BLaER1 treated with 17β-estradiol and CSF1 and Interleukin-3, amounts not matched to agents 10 nM and 100 nM (cell line): ENCODE results near the gene C12orf76.
"Not testable (repeated sequence)": the region's sequence is repeated elsewhere in the genome, so short reads cannot be mapped to it uniquely, and the experiment has no call there.

Experiments used
- H3K27ac ChIP-seq, 11 experiments: shearing (Covaris generic); formaldehyde crosslinking; 2 replicates each; pipeline ENCODE4 v1.8.1; 2022
- H3K27me3 ChIP-seq, 11 experiments: shearing (Covaris generic); formaldehyde crosslinking; 2 replicates each; pipeline ENCODE4 v1.8.1; 2022
- H3K36me3 ChIP-seq, 11 experiments: shearing (Covaris generic); formaldehyde crosslinking; 2 replicates each; pipeline ENCODE4 v1.8.1; 2022
- H3K4me1 ChIP-seq, 10 experiments: shearing (Covaris generic); formaldehyde crosslinking; 2 replicates each; pipeline ENCODE4 v1.8.1; 2022
- H3K4me2 ChIP-seq, 11 experiments: shearing (Covaris generic); formaldehyde crosslinking; 2 replicates each; pipeline ENCODE4 v1.8.1; 2022
- H3K4me3 ChIP-seq, 10 experiments: shearing (Covaris generic); formaldehyde crosslinking; 2 replicates each; pipeline ENCODE4 v1.8.1; 2022
- H3K9ac ChIP-seq, 11 experiments: shearing (Covaris generic); formaldehyde crosslinking; 2 replicates each; pipeline ENCODE4 v1.8.1; 2022
- H3K9me3 ChIP-seq, 11 experiments: shearing (Covaris generic); formaldehyde crosslinking; replicated peaks in 1 of 11; 2 replicates each; pipeline ENCODE4 v1.8.1; 2022
- H4K20me1 ChIP-seq, 11 experiments: shearing (Covaris generic); formaldehyde crosslinking; 2 replicates each; pipeline ENCODE4 v1.8.1; 2022
- Cebpa-rat ChIP-seq, 11 experiments: shearing (Covaris generic); IDR thresholded peaks; 2 replicates each; pipeline ENCODE4 v1.8.1; 2022

Gene C12orf76, protein sequence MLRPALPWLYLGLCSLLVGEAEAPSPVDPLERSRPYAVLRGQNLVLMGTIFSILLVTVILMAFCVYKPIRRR

DNA sequence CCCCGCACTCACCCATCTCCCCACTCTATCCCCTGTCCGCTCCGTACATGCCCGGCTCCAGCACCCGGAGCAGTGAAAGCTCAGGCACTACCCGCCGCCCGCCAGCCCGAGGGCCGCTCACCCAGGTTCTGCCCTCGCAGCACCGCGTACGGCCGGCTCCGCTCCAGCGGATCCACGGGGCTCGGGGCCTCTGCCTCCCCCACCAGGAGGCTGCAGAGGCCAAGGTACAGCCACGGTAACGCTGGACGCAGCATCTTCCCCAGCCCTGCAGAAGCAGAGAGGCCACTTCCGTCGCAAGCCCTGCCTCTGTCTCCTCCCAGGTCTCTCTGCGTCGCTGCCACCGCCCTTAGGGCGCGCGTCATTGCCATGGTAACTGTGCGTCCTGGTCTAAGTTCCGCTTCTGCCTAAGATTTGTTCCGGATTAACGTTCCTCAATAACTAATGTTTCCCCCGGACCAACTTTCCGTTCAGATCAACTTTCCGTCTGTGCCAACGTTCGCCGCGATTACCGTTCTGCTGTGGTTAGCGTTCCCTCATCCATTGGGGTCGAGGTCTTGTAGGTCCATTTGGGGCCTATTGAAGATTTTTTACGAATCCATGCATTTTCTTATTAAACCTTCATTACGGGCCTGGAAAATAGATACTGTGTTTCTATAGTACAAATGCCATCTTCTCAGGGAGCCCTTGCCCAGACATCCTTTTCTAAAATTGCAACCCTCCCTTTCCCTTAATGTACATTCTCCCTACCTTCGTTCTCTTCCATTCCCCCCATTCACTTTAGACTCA is at the start of gene C12orf76:
Gene C12orf76 (minus strand): TSS at position 281 of the 786 bp plus-strand sequence. CDS start 27 bp downstream, at position 254.
- H3K27ac ChIP-seq: peak within 1 kb of the TSS; percentile 71 to 89 (median 77)
- peak within 1 kb of the TSS; percentile 76 to 88 (median 83) for H3K9ac ChIP-seq
- peaks cover 0 to 5% (median 0%) of the 10 kb centered on the region in 11 experiments; a peak in 2 of 22 replicates for H4K20me1 ChIP-seq
- H3K4me1 ChIP-seq: peaks cover 29 to 52% (median 35%) of the 10 kb centered on the region in 10 experiments
- no peaks in the 10 kb centered on the region for H3K9me3 ChIP-seq
- H3K36me3 ChIP-seq: peaks cover 0 to 20% (median 6%) of the 10 kb centered on the region in 11 experiments; a peak in 10 of 22 replicates
- H3K4me3 ChIP-seq: peak within 1 kb of the TSS; percentile 78 to 97 (median 84)
- H3K4me2 ChIP-seq: peak within 1 kb of the TSS; percentile 72 to 99 (median 92)
- TF ChIP-seq Cebpa-rat (IDR thresholded peaks at IDR 0.05): no peak
- H3K27me3 ChIP-seq: no peaks in the 10 kb centered on the region

DNA sequence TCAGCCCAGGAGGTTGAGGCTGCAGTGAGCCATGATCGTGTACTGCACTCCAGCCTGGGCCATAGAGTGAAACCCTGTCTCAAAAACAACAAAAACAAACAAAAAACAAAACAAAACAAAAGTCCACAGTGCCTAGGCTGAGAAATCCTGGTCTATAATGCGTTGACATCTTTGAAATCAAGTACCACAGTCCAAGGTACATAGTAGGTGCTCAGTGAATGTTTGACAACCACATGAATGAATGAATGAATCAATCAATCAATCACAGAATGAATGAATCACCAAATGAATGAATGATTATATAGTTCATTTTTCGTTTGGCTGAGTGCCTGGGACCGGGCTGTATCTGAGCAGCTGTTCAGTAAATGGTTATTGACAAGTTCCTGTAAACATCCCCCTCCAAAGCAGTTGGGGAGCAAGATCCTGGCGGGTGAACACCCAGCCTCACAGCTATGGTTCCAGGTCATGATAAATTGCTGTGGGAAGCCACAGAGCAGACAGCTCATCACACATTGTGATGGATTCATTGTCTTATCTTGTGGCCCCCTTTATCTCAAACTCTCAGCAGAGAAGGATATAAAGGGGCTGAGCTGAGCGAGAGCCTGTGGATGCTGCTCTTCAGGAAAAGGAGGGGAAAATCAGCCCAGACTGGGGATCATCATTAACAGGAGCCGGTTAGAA is 45.4 kb upstream of the C12orf76 start:
- Histone ChIP-seq H3K9me3 (no peaks in the 10 kb centered on the region), H3K9ac (no peak overlapping the region), H3K4me2 (no peak overlapping the region), H3K4me3 (no peak overlapping the region), H4K20me1 (no peaks in the 10 kb centered on the region), H3K27ac (no peak overlapping the region), H3K4me1 (peaks cover 4 to 29% (median 9%) of the 10 kb centered on the region in 10 experiments; a peak in 18 of 20 replicates), H3K36me3 (no peaks in the 10 kb centered on the region), H3K27me3 (no peaks in the 10 kb centered on the region)
- no peak for TF ChIP-seq Cebpa-rat (IDR thresholded peaks at IDR 0.05)

DNA sequence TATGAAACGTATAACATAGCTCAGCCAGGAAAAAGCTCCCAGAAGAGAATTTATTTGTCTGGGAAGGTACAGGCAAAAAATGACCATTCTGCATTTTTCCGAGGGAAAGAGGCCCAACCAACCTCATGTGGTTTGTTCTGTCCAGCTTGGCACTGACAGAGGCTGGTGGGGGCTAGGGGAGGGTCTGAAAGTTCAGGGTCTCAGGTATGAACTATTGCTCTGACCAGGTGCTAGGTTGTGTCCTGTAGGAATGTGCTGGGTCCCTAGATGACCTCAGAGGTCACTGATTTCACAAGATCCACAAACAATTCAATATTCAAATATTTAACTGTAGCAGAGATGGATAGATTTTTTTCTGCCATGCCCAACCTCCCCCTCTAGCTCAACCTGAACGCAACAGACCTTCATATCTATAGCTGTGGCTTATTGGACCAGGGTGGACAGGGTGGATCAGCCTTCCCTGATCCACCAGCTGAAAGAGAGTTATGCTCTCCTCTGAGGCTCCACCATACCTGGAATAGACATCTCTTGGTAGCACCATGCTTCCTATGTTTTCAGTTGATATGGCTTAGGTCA is 42.9 kb upstream of the C12orf76 start:
- Histone ChIP-seq H4K20me1 (no peaks in the 10 kb centered on the region), H3K4me2 (peak overlapping the region in 3 of 11 experiments; percentile 8 to 89 (median 13); a peak in 1 of 22 replicates), H3K4me3 (no peak overlapping the region), H3K9me3 (no peaks in the 10 kb centered on the region), H3K27ac (no peak overlapping the region), H3K9ac (no peak overlapping the region), H3K4me1 (peaks cover 17 to 53% (median 27%) of the 10 kb centered on the region in 10 experiments), H3K36me3 (no peaks in the 10 kb centered on the region), H3K27me3 (no peaks in the 10 kb centered on the region)
- no peak for TF ChIP-seq Cebpa-rat (IDR thresholded peaks at IDR 0.05)

DNA sequence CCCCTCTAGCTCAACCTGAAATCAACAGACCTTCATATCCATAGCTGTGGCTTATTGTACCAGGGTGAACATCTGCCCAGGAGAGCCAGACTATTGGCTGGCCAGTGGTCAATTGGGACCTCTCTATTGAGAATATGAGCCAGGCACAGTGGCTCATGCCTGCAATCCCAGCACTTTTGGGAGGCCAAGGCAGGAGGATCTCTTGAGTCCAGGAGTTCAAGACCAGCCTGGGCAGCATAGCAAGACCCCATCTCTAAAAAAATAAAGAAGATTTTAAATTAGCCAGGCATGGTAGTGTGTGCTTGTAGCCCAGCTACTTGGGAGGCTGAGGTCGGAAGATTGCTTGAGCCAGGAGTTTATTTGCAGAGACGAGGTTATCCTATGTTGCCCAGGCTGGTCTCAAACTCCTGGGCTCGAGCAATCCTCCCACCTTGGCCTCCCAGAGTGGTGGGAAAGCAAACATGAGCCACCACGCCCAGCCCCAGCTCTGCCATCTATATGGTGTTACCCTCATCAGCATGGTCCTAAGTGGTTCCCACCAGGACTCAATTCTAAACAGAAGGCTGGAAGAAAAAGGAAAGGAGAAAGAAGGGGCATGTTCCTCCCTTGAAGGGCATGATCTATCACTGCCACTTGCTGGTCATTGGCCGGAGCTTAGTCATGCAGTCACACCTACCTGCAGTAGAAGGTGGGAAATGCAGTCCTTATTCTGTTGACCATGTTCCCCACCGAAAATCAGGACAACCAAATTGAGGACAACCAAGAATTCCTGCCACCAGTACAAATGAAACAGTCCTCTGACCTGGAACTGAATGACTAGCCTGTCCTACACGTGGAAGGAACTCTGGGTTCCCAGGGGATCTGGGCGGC is 42.2 kb upstream of the C12orf76 start:
- TF ChIP-seq Cebpa-rat (IDR thresholded peaks at IDR 0.05): no peak
- Histone ChIP-seq H3K4me2 (peak overlapping the region in 4 of 11 experiments; percentile 8 to 90 (median 51); a peak in 4 of 22 replicates), H3K4me3 (no peak overlapping the region), H4K20me1 (no peaks in the 10 kb centered on the region), H3K9ac (no peak overlapping the region), H3K4me1 (peaks cover 17 to 59% (median 27%) of the 10 kb centered on the region in 10 experiments), H3K9me3 (no peaks in the 10 kb centered on the region), H3K27ac (no peak overlapping the region; a peak in 1 of 22 replicates), H3K36me3 (no peaks in the 10 kb centered on the region), H3K27me3 (no peaks in the 10 kb centered on the region)

DNA sequence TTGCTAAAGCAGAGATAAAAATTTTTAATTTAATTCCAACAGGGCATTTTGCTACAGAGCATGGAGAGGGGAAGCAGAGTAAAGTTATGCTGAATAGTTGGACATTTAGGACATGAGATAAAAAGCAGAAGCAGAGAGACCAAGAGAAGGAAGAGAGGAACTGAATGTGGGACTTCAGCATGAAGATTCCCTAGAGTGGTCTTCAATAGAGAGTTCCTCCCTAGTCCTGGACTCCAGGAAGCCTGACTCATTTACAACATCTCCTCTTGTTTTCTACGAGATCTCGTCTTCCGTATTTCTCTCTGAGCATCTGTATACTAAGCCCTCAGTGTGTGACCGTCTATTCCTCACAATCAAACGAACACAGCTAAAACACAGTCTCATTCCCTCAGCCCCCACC is 40.6 kb upstream of the C12orf76 start:
- Histone ChIP-seq H3K4me3 (no peak overlapping the region), H3K4me2 (peak overlapping the region in 10 of 11 experiments; percentile 10 to 90 (median 68); a peak in 16 of 22 replicates), H3K9me3 (no peaks in the 10 kb centered on the region), H3K9ac (peak overlapping the region in 5 of 11 experiments; percentile 16 to 58 (median 48); a peak in 8 of 22 replicates), H3K27me3 (no peaks in the 10 kb centered on the region), H4K20me1 (no peaks in the 10 kb centered on the region), H3K27ac (peak overlapping the region in 8 of 11 experiments; percentile 19 to 71 (median 58); a peak in 14 of 22 replicates), H3K36me3 (no peaks in the 10 kb centered on the region), H3K4me1 (peaks cover 17 to 59% (median 27%) of the 10 kb centered on the region in 10 experiments)
- no peak for TF ChIP-seq Cebpa-rat (IDR thresholded peaks at IDR 0.05)

DNA sequence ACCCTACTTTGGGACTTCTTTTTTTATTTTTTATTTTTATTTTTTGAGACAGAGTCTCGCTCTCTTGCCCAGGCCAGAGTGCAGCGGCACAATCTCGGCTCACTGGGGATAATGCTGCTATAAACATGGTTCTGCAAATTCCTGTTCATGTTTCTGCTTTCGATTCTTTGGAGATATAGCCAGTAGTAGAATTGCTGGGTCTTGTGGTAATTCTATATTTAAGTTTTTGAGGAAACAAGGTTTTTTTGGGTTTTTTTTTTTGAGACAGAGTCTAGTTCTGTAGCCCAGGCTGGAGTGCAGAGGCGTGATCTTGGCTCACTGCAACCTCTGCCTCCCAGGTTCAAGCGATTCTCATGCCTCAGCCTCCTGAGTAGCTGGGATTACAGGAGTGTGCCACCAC is 39.9 kb upstream of the C12orf76 start:
- H3K4me2 ChIP-seq: peak overlapping the region; percentile 10 to 90 (median 62); a peak in 20 of 22 replicates
- not testable (repeated sequence) for H4K20me1 ChIP-seq, H3K4me3 ChIP-seq, H3K36me3 ChIP-seq, H3K27me3 ChIP-seq, H3K9me3 ChIP-seq
- peaks cover 17 to 59% (median 27%) of the 10 kb centered on the region in 10 experiments for H3K4me1 ChIP-seq
- H3K27ac ChIP-seq: peak overlapping the region in 7 of 11 experiments; percentile 38 to 71 (median 60); a peak in 11 of 22 replicates
- H3K9ac ChIP-seq: peak overlapping the region in 3 of 11 experiments; percentile 48 to 58 (median 51); a peak in 8 of 22 replicates

DNA sequence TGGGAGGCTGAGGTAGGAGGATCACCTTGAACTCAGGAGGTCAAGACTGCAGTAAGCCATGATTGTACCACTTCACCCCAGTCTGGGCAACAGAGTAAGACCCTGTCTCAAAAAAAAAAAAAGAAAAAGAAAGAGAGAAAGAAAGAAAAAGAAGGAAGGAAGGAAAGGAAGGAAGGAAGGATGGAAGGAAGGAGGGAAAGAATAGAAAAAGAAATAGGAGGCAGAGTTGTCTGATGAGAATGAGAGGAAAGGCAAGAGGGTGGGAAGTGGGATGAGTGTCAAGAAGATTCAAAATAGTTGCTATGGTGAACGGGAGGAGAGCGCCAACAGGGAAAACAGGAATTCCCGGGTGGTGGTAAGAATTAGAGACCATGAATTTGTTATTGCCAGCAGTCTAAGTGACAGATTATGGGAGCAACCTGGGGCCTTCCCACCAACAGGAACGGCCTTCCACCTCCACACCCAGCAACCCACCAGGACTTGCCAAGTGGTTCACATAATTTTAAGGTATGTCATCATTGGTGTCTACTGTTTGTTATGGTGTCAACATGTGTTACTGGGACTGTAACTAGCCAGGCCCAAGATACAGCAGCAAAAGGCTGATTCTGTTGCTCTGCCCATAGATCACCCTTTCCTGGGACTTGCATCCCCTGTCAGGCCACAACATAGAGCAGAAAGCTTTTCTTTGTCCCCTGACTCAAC is 36.1 kb upstream of the C12orf76 start:
- Histone ChIP-seq H4K20me1 (no peaks in the 10 kb centered on the region), H3K9ac (no peak overlapping the region), H3K4me1 (peaks cover 33 to 58% (median 44%) of the 10 kb centered on the region in 10 experiments), H3K4me2 (no peak overlapping the region), H3K9me3 (peaks cover 0 to 7% (median 0%) of the 10 kb centered on the region in 11 experiments; a peak in 3 of 22 replicates), H3K4me3 (no peak overlapping the region), H3K36me3 (no peaks in the 10 kb centered on the region), H3K27me3 (no peaks in the 10 kb centered on the region), H3K27ac (no peak overlapping the region)
- TF ChIP-seq Cebpa-rat (IDR thresholded peaks at IDR 0.05): no peak
